ENCODE measurements around the gene KDM4B.

The KDM4B gene

DNA sequence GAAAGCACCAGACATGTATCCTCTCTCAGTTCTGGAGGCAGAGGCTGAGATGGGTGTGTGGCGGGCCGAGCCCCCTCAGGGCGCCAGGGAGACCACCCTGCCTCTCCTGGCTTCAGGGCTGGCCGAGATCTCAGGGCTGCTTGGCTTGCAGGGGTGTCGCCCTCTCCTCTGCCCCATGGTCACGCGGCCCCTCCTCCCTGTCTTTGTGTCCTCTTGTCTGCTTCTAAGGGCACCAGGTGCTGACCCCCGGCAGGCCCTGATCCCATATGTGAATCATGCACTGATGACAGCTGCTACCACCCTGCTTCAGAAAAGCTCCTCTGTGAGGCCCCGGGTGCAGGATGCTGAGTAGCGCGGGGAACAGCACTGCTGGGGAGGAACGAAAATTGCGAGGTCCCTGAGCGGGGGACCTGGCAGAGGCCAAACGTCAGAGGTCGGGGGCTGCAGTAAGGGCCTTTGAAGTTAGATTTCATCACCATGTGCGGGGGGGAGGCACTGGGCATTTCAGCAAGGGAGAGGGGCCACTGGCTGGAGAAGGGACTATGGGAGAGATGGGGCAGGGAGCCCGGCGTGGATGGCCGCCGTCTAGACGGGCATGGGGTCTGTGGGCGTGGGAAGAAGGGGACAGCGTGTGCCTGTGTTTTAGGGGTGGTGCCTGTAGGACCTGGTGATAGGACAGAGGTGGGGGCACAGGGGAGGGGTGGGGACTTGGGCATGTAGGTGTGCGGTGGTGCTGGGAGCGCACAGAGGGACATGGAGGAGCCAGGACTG is 125.2 kb downstream of the KDM4B start:
- DNase-seq, result no peak

DNA sequence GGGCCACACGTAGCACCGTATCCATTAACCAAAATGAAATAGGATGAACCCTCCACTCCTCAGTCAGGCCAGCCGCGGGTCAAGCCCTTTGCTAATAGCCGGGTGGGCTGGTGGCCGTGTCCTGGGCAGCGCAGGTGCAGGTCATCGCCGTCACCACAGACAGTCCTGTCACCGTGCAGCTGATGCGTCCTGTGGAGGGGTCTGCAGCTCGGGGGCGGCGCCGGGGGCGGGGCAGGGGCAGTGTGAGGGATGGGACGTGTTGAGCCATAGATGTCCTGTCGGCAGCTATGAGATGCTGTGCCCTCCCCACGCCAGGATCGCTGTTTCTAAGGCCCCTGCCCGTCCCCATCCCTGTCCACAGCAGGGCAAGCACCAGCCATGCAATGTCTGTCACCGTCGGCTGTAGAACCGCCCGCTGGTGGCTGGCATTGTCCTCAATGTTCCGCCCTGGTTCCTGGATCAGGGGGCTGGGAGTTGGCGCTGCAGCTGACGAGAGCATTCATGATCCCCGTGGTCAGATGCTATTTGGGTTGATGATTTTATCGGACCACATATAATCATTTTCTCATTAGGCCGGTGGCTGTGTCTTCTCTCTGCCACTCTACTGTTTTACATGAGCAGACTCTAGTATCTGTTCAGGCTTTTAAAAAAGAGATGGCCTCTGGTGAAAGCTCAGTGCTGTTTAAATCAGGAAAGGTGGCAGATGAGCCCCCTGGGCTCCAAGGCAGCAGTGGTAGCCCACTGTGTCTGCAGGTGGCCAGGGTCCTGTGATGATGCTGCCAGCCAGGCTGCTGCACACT is 126.1 kb downstream of the KDM4B start:
- DNase-seq, result no peak

DNA sequence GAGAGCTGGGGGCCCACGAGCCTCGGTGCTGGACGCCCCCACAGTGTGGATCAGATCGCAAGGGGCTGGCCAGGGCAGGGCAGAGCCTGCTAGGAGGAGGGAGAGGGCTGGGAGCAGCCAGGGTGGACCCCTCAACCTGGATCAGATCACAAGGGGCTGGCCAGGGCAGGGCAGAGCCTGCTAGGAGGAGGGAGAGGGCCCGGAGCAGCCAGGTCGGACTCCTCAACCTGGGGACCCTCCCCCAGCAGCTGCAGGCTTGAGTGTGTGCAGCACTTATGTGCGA is 126.6 kb downstream of the KDM4B start:
- no peak for DNase-seq

DNA sequence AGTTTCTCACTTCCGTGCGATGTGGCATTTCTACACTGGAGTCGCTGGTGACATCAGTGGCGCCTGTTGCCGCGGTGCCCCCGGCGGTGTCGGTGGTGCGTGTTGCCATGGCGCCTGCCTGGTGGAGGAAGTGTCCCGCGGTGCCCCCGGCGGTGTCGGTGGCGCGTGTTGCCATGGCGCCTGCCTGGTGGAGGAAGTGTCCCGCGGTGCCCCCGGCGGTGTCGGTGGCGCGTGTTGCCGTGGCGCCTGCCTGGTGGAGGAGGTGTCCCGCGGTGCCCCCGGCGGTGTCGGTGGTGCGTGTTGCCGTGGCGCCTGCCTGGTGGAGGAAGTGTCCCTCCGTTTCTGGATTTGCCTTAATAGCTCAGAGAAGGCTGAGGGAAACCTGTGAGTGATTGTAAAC is 127.6 kb downstream of the KDM4B start:
- no peak for DNase-seq

DNA sequence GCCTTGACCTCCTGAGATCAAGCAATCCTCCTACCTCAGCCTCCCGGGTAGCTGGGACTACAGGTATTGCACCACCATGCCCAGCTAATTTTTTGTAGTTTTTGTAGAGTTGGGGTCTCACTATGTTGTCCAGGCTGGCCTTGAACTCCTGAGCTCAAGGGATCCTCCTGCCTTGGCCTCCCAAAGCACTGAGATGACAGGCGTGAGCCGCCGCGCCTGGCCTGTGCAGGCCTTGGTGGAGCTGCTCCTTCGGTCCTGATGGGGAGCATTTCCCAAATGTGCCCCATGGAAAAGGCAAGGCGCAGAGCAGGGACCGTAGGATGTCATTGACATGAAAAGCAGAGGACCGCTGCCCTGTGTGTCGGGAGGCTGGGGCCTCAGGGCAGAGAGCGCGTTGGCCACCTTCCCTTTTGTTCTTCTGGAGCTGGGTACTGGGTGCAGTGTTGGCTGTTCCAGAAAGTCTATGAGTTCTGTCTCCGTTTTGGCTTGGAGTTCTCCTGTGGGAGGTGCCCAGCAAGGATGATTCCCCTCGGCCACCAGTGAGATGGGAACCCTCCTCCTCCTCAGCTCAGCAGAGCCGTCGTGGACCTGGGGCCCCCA is 128.5 kb downstream of the KDM4B start:
- DNase-seq, result no peak

DNA sequence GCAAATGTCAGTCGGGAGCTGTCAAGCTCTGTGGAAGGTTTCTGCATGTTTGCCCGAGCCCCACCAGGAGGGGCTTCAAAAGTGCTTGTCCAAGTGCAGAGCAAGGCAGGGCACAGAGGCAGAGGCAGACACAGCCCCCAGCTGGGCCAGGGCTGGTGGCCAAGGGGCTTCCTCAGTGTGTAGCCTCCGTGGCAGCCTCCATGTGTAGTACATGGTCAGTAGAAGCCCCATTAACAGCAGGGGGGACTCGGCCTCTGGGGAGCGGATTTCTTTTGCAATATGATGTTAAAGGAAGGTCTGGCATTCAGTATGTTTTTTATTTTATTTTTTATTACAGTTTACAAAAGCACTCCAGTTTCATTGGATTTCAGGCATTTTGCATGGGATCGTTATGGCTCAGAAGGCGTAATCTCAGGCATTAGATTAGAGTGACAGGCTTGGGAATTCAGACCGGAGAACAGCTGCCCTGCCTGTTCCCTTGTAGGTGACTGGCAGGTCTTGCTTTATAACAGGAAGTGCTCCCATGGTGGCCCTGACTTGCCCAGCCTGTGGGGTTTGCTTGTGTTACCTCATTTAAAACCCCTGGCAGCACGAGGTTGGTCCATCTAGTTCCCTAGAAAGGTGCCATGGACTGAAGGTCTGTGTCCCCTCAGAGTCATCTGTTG is 129.2 kb downstream of the KDM4B start:
- DNase-seq, result no peak

DNA sequence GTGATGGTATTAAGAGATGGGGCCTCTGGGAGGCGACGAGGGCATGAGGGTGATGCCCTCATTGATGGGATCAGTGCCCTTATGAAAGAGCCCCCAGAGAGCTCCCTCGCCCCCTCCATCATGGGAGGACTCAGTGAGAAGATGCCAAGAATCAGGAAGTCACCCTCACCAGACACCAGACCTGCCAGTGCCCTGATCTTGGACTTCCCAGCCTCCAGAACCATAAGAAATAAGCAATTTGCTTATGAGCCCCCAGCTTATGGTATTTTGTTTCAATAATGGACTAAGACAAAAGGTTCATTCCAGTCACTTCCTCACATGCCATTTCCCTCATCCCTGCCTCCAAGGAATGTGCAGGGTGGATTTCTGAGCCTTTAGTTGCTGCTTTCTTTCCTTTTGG is 129.7 kb downstream of the KDM4B start:
- DNase-seq, result no peak

DNA sequence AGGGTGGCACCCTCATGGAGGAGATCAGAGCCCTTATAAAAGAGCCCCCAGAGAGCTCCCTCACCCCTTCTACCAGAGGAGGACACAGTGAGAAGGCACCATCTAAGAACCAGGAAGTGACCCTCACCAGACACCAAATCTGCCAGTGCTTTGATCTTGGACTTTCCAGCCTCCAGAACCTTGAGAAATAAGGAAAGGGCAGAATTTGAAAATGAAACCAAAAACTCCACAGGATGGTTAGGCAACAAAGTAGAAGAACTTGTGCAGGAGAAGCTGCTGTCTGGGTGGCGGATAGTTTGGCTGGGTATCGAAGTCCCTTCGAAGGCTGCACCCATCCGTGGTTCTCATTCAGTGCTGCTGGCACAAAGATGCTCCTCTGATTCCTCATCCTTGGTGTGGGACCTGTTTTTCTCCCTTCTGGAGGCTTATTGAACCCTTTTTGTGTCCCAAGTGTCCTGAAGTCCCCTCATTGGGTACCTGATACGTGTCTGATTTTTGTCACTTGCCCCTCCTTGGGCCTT is 130.8 kb downstream of the KDM4B start:
- no peak for DNase-seq

DNA sequence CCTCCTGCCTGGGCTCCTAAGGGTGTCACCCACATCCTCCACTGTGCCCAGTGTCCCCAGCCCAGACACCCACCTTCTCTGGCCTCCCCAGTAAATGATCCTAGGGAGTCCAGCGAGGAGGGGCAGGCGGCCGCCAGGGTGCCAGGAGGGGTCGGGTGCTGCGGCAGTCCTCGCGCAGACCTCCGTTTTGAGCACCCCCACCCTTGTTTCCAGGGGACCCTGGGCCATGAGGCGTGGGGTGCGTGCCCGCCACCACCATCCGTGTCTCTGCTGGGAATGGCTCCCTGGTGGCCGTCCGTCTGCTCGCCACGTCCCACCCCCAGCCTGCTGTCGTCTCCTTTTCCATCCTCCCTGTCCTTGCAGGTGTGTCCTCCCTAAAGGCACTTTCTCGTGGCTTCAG is 133.0 kb downstream of the KDM4B start:
- DNase-seq, result no peak

DNA sequence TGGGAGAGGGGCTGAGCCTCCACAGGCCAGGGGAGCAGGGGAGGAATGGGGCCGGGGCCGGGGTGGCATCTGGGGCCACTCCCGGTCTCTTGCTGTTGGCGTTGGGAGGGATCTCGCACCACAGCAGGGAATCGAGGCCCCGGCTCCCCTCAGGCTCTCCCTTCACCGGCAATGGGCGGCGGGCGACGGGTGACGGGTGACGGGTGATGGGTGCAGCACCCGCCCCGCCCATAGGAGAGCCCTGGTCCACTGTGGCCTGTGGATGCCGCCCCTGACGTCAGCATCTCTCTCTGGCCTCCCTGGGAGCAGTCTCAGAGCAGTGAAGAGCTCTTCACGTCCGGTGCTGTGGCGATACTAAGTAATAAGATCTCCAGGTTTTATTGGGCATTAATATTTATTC is 133.6 kb downstream of the KDM4B start:
- DNase-seq, result no peak

DNA sequence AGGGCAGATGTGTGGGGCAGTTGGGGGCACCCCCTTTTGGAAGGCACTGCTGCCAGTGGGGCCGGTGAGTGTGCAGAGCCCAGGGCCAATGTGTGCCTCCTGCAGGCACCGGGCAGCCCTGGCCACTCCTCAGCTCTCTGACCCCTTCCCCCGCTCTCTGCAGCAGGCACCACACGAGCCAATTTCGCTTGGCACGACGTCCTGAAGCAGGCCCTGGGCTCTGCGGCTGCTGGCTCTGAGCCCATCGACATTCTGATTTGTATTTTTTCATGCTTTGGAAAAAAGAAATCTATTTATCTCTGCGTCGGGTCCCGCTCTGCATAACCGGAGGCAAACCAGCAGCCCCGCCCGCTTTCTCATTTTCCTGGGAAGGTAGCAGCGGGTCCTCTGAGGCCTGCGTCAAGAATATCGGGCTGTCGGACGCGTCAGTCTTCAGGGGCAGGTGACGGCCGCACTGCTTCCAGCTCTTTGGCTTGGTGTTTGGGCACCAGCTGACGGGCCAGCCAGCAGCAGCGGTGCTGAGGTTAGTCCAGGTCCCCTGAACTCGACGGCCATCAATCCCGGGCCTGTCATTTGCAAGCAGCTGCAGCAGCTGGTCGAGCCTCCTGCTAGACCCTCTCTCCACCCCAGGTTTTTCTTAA is 134.3 kb downstream of the KDM4B start:
- DNase-seq, result no peak

DNA sequence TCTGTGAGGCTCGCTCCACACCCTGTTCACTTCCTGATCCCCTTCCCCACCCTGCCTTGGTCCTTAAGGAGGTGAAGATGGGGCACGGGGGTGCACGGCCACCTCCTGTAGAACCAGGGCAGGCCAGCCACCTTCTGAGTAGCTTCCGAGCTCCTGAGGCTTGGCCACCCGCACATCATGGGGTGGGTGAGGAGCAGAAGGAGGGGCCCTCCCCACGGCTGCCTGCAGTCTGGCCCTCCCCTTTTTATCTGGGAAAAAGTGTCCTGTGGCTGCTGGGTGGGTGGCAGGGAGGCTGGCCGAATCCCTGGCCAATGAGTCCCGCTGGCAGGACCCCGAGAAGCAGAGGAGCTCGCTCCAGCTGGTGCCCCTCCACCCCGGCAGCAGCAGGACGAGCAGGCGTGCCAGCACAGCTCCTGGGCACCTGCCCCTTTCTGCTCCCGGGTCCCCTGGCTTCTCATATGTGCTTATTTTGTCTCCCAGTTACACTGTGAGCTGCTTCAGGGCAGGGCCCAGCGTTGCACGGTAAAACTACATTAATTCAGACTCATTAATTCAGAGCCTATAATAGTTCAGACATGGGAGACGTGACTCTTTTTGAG is 135.0 kb downstream of the KDM4B start:
- DNase-seq, result no peak

DNA sequence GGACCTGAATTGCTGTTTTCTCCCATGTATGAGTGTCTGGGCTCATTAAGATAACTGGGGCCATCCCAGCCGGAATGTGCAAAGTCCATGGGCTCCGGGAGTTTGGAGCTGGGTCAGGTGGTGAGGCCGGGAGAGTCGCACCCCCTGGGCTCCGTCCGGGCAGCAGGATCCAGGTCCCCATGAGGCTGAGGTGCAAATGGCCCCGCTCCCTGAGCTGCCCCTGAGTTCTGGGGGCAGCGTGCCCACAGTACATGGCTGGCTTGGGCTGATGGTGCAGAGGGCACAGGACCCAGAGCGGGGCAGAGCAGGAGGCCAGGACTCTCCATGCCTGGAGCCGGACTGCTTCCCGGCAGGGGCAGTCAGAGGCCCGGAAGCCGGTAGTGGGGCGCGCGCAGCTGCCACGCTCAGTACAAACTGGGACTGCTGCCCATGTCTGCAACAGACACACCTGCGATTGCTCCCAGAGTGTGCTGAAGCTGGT is 136.0 kb downstream of the KDM4B start:
- no peak for DNase-seq

DNA sequence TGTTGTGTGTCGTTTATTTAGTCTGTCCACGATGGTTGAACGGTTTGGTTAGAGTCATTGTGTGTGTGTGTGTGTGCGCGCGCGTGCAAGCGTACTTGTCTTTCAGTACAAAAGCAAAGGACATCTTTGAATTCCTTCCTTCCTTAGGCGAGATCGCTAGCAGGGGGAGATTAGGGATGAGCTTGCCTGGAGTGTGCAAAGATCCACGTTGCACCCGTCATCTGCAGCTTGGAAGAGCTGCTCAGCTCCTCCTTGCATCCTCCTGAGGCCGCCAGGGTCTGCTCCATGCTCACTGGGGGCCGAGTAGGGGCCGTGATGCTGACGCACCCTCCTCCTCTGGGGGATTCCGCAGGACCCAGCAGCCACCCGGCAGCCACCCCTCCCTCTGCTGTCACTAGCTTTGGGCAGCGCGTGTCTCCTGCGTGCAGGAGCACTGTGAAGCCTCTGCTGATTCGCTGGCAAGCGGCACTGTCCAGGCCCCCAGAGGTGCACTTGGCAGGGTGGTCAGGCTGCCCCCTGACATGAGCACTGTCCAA is 137.3 kb downstream of the KDM4B start:
- DNase-seq, result no peak

DNA sequence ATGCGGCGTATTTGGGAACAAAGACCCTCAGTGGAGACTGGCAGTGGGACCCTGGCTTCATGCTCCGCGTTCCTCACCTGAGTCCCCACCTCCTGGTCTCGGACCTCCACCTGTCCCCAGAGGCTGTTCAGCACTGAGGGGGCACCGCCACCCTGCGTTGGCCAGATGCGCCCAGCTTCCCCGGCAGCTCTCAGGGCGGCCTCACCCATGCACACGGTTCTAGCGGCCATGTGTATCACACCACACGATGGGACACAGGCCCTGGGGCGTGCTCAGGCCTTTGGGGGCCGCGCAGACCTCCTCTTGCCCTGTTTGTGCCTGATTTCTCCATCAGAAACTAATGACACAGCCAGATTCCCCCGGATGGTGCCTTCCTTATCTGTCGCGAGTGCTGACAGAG is 138.1 kb downstream of the KDM4B start:
- DNase-seq, result no peak

DNA sequence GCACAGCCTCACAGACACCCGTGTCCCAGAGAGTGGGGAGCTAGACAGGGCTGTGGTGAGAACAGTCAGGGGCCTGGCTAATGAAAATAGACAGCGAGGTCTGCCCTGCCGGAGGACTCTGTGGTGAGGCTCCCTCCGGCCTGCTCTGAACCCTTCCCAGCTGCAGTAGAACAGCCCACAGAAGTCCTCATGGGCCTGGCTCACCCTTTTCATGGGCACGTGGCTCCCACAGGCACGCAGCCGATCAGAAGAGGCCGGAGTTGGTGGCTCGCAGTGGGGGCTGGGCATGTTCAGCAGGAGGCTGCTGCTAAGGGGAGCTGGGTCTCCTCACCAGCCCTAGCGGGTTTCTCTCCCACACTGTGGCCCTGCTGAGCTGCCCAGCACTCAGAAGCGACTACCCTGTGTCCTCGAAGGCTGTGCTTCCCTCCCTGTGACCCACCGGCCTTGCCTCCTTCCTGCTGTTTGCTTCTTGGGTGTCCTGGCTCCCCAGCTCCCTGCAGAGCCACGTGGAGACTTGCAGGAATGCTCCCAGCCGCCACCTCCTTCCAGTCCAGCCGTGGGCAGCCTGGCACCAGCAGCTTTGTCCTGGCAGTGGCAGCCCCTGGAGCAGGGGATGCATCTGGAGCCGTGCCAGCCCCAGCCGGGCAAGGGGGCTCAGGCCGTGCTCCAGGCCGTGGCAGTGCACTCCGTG is 138.7 kb downstream of the KDM4B start:
- no peak for DNase-seq

DNA sequence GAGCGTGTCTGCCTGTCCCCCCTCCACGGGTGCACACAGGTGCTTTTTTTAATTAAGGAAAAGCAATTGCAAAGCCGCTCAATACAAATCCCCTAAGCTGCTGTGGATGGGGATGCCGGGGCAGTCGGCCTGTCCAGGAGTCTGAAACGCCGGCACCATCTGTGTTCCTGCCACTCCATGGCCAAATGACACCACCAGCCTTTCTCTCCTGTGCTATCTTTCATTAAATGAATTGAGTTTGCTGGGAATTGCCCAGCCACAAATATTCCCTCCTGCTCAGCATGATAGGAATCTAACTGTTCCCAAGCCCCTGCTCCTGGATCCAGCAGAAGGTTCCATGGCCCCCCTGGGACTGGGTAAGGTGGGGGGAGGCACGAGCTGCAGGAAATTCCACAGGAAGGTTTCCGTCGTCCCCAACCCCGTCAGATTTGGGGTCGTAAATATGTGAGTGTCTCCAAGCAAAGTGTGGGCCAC is 139.2 kb downstream of the KDM4B start:
- DNase-seq, result no peak

DNA sequence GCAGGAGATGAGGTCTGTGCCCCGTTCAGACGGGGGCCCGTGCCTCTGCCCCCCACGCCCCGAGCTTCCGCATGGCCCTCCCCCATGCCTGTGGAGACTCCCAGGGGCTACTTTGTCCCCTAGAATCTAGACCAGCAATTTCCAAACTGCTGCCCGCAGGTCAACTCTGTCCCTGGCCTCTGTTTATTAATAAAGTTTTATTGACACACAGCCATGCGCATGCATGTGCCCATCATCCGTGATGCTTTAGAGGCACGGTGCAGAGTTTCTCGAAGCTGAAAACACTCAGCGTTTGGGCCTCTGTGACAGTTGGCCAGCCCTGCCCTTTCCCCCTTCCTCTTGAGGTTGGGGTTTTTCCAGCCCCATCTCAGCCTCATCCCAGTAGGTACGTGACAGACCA is 140.0 kb downstream of the KDM4B start:
- DNase-seq, result no peak

DNA sequence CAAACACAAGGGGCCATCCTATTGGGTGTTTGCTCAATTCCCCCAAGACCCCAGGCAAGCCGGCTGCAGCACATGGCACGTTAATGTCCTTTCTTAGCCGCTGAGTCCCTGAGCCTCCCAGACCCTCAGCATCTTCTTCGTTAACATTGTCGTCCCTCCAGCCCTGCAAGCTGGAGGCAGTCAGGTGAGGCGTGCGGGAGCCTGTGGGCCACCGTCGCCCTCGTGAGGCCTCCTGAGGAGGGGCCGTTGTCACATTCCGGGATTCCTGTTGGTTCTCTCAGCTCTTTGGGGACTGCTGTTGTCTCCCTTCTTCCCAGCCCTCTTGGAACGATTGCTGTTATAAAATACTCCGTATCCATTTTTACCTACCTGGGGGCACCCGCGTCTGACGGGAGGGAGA is 140.6 kb downstream of the KDM4B start:
- no peak for DNase-seq

DNA sequence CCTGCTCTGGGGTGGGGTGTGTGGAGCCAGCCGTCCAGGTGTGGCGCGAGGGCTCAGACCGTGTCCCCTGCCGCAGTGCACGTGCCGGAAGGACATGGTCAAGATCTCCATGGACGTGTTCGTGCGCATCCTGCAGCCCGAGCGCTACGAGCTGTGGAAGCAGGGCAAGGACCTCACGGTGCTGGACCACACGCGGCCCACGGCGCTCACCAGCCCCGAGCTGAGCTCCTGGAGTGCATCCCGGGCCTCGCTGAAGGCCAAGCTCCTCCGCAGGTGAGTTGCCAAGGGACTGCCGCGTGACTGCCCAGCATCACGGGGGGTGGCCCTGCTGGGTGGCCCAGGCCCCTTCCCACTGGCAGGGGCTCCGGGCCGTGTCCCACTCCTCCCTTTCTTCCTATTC is 141.6 kb downstream of the KDM4B start:
- DNase-seq, result no peak

DNA sequence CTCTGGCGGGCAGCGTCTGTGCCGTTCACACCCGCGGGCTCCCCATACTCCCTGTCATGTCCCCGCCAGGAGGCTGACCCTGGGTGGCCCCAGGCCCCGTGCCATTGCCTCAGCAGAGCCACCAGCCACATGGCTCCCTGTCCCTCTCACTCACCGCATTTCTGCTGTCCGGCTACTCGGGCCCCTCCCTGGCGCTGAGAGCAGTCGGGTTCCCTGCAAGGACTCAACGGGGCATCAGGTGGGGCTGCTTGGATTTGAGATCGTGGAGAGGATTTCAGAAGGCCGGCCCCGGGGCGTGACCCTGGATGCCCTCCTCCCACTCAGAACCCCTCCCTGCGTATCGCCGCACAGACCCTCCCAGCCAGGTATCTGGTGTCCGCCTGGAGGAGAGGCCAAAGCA is 142.1 kb downstream of the KDM4B start:
- DNase-seq, result no peak
